Upper lobe of left lung (tissue), 6 donors: ENCODE results near the gene HSPB3. TPM values are rescaled to one million over a fixed set of nuclear protein-coding genes. Genes with fewer than 3 reads are reported as not detected.

Experiments used
- ATAC-seq, 2 donors: fragments of 200-7000 bp; cut with Tn5 transposase; one replicate each; pipeline ENCODE4 v1.9.1; 2022; ENCODE audit warnings: mild to moderate bottlenecking in 2 of 2, moderate library complexity in 2 of 2; ENCODE audit not compliant: low FRiP score in 2 of 2
- DNase-seq, 2 donors: peaks; one replicate each; pipeline ENCODE4 v3.0.0-alpha.2; 2019 to 2020
- H3K27ac ChIP-seq, 4 donors: fragments of 200-600 bp; sonication (generic); one replicate each; pipeline ENCODE4 v1.5.1; 2016 to 2019
- H3K27me3 ChIP-seq, 4 donors: fragments of 200-600 bp; sonication (generic); one replicate each; pipeline ENCODE4 v1.5.1; 2017 to 2019
- H3K36me3 ChIP-seq, 4 donors: fragments of 200-600 bp; sonication (generic); one replicate each; pipeline ENCODE4 v1.5.1; 2016 to 2019
- H3K4me1 ChIP-seq, 4 donors: fragments of 200-600 bp; sonication (generic); one replicate each; pipeline ENCODE4 v1.5.1; 2018 to 2019
- H3K4me3 ChIP-seq, 4 donors: fragments of 200-600 bp; sonication (generic); one replicate each; pipeline ENCODE4 v1.5.1; 2017 to 2019; ENCODE audit warnings: mild to moderate bottlenecking in 2 of 4, moderate library complexity in 1 of 4
- H3K9me3 ChIP-seq, 4 donors: fragments of 200-600 bp; sonication (generic); one replicate each; pipeline ENCODE4 v1.5.1; 2018 to 2019
- EP300 ChIP-seq, 4 donors: sonication (generic); formaldehyde crosslinking; IDR thresholded peaks; one replicate each; pipeline ENCODE4 v1.5.1; 2017; ENCODE audit warnings: antibody characterized with exemption in 4 of 4, control low read depth in 2 of 4
- POLR2A ChIP-seq, 4 donors: fragments of 450-650 bp; IDR thresholded peaks; one replicate each; pipeline ENCODE4 v1.5.1; 2016 to 2017; ENCODE audit warnings: antibody characterized with exemption in 4 of 4, mild to moderate bottlenecking in 2 of 4
- POLR2AphosphoS5 ChIP-seq, 2 donors: sonication (generic); formaldehyde crosslinking; IDR thresholded peaks; one replicate each; pipeline ENCODE4 v1.5.1; 2017; ENCODE audit warnings: antibody characterized with exemption in 2 of 2
- WGBS, 2 donors: methylation state at CpG; one replicate each; pipeline ENCODE4 v1.1.5; 2017 to 2018; 5-methylcytosine and 5-hydroxymethylcytosine counted together
- total RNA-seq, 6 donors: library from RNA; depleted of rRNA in 4 of 6; stranded (reverse); fragments of >200 nt in 4 of 6; gene quantifications; one replicate each; pipeline versions ENCODE4 v1.1.0 to v1.2.1, GENCODE V29; 2016 to 2021
- TF ChIP-seq, protein P1 (sequence below), 6 experiments: fragments of 450-650 bp in 4 of 6; fragments of 200-600 bp in 2 of 6; sonication (generic) in 2 of 6; IDR thresholded peaks; one replicate each; pipeline ENCODE4 v1.5.1; 2016 to 2019; ENCODE audit warnings: antibody characterized with exemption in 6 of 6
- donor health status: DM: no; HTN: no; CAD: no; lungs with moderate emphysema.
- donor health status: DM: no; HTN: yes; CAD: no; lungs with severe emphysema.

HSPB3 gene
- total RNA-seq, 6 donors from 2014 or later = 0.44 to 3.3 (median 1.6) TPM; not detected in 2

DNA sequence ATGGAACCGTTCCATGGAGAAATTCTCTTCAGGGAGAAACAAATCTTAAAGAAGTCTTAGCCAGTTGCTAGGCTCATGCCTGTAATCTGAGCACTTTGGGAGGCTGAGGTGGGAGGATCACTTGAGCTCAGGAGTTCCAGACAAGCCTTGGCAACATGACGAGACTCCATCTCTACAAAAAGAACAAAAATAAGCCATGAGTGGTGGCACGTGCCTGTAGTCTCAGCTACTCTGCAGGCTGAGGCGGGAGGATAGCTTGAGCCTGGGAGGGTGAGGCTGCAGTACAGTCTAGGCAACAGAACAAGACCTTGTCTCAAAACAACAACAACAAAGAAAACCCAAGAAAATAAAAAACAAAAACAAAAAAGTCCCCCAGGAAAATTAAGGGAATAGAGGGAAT lies 8.2 kb downstream of the HSPB3 start:
- H3K27ac ChIP-seq = no peak overlapping the region
- H3K9me3 ChIP-seq = no peaks in the 10 kb centered on the region
- DNase-seq (no peak), ATAC-seq (no peak)
- no peak overlapping the region for H3K4me3 ChIP-seq
- TF ChIP-seq, protein P1, sequence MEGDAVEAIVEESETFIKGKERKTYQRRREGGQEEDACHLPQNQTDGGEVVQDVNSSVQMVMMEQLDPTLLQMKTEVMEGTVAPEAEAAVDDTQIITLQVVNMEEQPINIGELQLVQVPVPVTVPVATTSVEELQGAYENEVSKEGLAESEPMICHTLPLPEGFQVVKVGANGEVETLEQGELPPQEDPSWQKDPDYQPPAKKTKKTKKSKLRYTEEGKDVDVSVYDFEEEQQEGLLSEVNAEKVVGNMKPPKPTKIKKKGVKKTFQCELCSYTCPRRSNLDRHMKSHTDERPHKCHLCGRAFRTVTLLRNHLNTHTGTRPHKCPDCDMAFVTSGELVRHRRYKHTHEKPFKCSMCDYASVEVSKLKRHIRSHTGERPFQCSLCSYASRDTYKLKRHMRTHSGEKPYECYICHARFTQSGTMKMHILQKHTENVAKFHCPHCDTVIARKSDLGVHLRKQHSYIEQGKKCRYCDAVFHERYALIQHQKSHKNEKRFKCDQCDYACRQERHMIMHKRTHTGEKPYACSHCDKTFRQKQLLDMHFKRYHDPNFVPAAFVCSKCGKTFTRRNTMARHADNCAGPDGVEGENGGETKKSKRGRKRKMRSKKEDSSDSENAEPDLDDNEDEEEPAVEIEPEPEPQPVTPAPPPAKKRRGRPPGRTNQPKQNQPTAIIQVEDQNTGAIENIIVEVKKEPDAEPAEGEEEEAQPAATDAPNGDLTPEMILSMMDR (IDR thresholded peaks at IDR 0.05) = no peak
- TF ChIP-seq POLR2A (IDR thresholded peaks at IDR 0.05) (no peak), EP300 (IDR thresholded peaks at IDR 0.05) (no peak), POLR2AphosphoS5 (IDR thresholded peaks at IDR 0.05) (no peak)
- H3K4me1 ChIP-seq = no peaks in the 10 kb centered on the region
- WGBS, 2 donors = 84 to 86% methylated on average over 4 of the region's 4 CpGs
- H3K36me3 ChIP-seq = no peaks in the 10 kb centered on the region
- no peaks in the 10 kb centered on the region for H3K27me3 ChIP-seq

DNA sequence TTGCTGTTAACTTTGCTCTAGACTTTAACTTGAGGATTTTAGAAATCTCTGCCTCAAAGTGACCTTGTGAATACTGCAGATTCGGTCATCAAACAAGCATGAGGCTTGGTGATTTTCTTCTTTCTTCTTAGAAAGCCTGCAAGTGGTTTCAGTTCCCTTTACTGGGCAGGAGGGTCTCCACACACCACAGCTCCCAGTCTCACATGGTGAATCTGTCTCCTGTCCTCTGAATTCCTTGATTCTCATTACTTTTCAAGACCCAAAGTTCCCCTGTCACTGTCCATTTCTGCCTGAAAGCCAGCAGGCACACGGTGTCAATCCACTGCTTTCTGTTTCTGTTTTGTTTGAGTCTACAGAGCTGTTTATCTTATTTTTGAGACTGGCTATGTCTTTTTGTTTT lies 14.1 kb downstream of the HSPB3 start:
- DNase-seq = no peak
- ATAC-seq = peak in 1 of 2 donors; percentile 28
- Histone ChIP-seq H3K4me3 (peak overlapping the region in 2 of 4 donors; percentile 23 to 26), H3K4me1 (no peaks in the 10 kb centered on the region), H3K36me3 (no peaks in the 10 kb centered on the region), H3K9me3 (no peaks in the 10 kb centered on the region), H3K27me3 (no peaks in the 10 kb centered on the region), H3K27ac (peak overlapping the region in 3 of 4 donors; percentile 2 to 49 (median 29))
- TF ChIP-seq, protein P1 (IDR thresholded peaks at IDR 0.05) = no peak
- TF ChIP-seq POLR2AphosphoS5 (IDR thresholded peaks at IDR 0.05) (no peak), POLR2A (IDR thresholded peaks at IDR 0.05) (no peak), EP300 (IDR thresholded peaks at IDR 0.05) (no peak)
- 33 to 40% methylated on average over 2 of the region's 2 CpGs for WGBS, 2 donors

DNA sequence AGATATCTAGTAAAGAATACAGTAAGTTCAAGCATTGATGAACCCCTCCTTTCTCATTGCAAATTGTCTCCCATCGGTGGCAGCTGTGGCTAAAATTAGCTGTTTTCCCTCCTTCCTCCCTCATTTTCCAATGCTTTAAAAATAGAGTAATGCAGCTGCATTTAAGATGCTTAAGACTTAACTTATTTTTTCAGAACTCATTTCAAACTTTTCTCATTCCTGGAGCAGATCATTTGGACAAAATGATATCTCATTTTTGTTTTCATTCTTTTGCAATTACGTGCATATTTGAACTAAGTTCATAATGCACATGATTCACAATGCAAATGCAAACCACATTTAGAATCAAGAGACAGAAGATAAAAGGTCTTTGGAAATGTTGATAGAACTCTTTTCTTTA lies 14.6 kb downstream of the HSPB3 start:
- WGBS, 2 donors = 57 to 70% methylated on average over 2 of the region's 2 CpGs
- Histone ChIP-seq H3K36me3 (no peaks in the 10 kb centered on the region), H3K4me1 (no peaks in the 10 kb centered on the region), H3K27me3 (no peaks in the 10 kb centered on the region), H3K27ac (peak overlapping the region in 2 of 4 donors; percentile 2 to 49), H3K9me3 (no peaks in the 10 kb centered on the region), H3K4me3 (peak overlapping the region in 2 of 4 donors; percentile 23 to 26)
- TF ChIP-seq, protein P1 (IDR thresholded peaks at IDR 0.05) = no peak
- TF ChIP-seq POLR2A (IDR thresholded peaks at IDR 0.05) (no peak), POLR2AphosphoS5 (IDR thresholded peaks at IDR 0.05) (no peak), EP300 (IDR thresholded peaks at IDR 0.05) (no peak)
- ATAC-seq (no peak), DNase-seq (no peak)

DNA sequence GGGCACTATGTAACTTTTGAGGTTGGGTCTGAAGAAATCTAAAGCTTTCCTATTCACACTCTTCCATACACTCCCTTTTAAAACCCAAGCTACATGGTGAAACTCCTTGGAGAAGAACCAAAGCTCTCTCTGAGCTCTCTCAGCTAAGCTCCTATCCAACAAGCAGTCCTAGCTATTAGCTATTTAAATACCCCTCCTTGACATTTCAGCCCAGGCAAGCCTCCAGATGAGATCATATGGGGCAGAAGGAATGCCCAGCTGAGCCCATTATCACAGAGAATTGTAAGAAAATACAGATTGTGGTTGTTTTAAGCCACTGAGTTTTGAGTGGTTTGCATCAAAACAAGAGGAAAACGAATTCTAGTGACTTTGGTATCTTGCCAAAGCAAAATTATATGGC lies 15.2 kb downstream of the HSPB3 start:
- Histone ChIP-seq H3K36me3 (no peaks in the 10 kb centered on the region), H3K9me3 (no peaks in the 10 kb centered on the region), H3K27ac (no peak overlapping the region), H3K4me1 (no peaks in the 10 kb centered on the region), H3K27me3 (no peaks in the 10 kb centered on the region), H3K4me3 (no peak overlapping the region)
- no peak for TF ChIP-seq POLR2AphosphoS5 (IDR thresholded peaks at IDR 0.05)
- TF ChIP-seq, protein P1 (IDR thresholded peaks at IDR 0.05) = no peak
- no peak for TF ChIP-seq EP300 (IDR thresholded peaks at IDR 0.05)
- no peak for TF ChIP-seq POLR2A (IDR thresholded peaks at IDR 0.05)
- ATAC-seq (peak in 1 of 2 donors; percentile 38), DNase-seq (no peak)
- WGBS, 2 donors = 41 to 65% methylated on average over 1 of the region's 1 CpG

DNA sequence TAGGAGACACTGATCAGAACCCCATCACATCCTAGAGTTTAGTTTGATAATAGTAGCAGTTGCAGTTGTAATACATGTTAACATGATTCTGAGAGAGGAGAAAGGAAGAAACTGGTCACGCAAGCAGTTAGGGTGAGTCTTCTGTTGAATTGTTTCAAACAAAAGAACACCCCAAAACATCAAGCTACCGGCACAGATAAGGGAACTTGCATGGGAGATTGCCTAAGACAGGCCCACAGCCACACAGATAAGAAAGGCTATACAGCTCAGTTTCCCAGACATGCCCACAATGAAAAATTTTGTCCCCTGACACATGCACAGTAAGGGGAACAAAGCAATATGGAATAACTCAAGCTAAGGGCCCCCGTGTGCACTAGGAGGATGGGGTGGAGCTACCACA lies 15.9 kb downstream of the HSPB3 start:
- H3K27me3 ChIP-seq = no peaks in the 10 kb centered on the region
- 54 to 61% methylated on average over 3 of the region's 3 CpGs for WGBS, 2 donors
- no peak overlapping the region for H3K27ac ChIP-seq
- H3K4me1 ChIP-seq = no peaks in the 10 kb centered on the region
- ATAC-seq (no peak), DNase-seq (no peak)
- no peak overlapping the region for H3K4me3 ChIP-seq
- no peaks in the 10 kb centered on the region for H3K36me3 ChIP-seq
- no peak for TF ChIP-seq EP300 (IDR thresholded peaks at IDR 0.05)
- TF ChIP-seq, protein P1 (IDR thresholded peaks at IDR 0.05) = no peak
- no peak for TF ChIP-seq POLR2AphosphoS5 (IDR thresholded peaks at IDR 0.05)
- no peak for TF ChIP-seq POLR2A (IDR thresholded peaks at IDR 0.05)
- H3K9me3 ChIP-seq = no peaks in the 10 kb centered on the region
